GM18907 (cell line): ENCODE results near the gene SATB2.

Source experiments
- ATAC-seq: cut with Tn5 transposase; IDR thresholded peaks from one replicate; pipeline ENCODE4 v1.9.1; 2021; ENCODE audit warnings: mild to moderate bottlenecking, moderate library complexity; ENCODE audit not compliant: unreplicated experiment

SATB2 gene

GRCh38 chr2:199273042-199273511, 184.7 kb downstream of the SATB2 start:
- ATAC-seq, result no peak

GRCh38 chr2:199261936-199262335, 195.8 kb downstream of the SATB2 start:
- no peak for ATAC-seq

GRCh38 chr2:199261239-199261638, 196.5 kb downstream of the SATB2 start:
- no peak for ATAC-seq

GRCh38 chr2:199259671-199260070, 198.1 kb downstream of the SATB2 start:
- ATAC-seq, result no peak

- no peak for ATAC-seq
These were observed 199.4 kb downstream of the SATB2 start for GRCh38 chr2:199258291-199258690.

GRCh38 chr2:199257261-199258224, 200.2 kb downstream of the SATB2 start:
- no peak for ATAC-seq

- no peak for ATAC-seq
These were observed 227.6 kb downstream of the SATB2 start for GRCh38 chr2:199230091-199230490.

- ATAC-seq, result peak; percentile 94
These were observed 228.6 kb downstream of the SATB2 start for GRCh38 chr2:199228887-199229819.

GRCh38 chr2:199223791-199224190, 233.9 kb downstream of the SATB2 start:
- ATAC-seq, result no peak

- no peak for ATAC-seq
These were observed 236.8 kb downstream of the SATB2 start for GRCh38 chr2:199220920-199221319.

GRCh38 chr2:199219551-199219950, 238.2 kb downstream of the SATB2 start:
- ATAC-seq, result no peak
